Retinal pigment epithelial cell (primary cell): ENCODE measurements around the gene ERC2.

Experiments
- DNase-seq: peaks from one replicate; pipeline ENCODE4 v3.0.0-alpha.2; 2010; ENCODE audit warnings: low read depth
- H3K4me3 ChIP-seq: 2 replicates; pipeline ENCODE4 v1.5.1; 2011; ENCODE audit warnings: mild to moderate bottlenecking, low read length, control low read depth, moderate library complexity
- CTCF ChIP-seq: conservative IDR thresholded peaks from 2 replicates; pipeline ENCODE4 v1.5.1; 2011; ENCODE audit warnings: low read depth, low read length, control low read depth, inconsistent platforms

The ERC2 gene

GRCh38 chr3:55673764-55674163 is 794.5 kb downstream of the ERC2 start:
- no peak for DNase-seq
- TF ChIP-seq CTCF: no peak
- no peak overlapping the region for H3K4me3 ChIP-seq

GRCh38 chr3:55669133-55669532 is 799.1 kb downstream of the ERC2 start:
- TF ChIP-seq CTCF: no peak
- no peak overlapping the region for H3K4me3 ChIP-seq
- no peak for DNase-seq

DNA sequence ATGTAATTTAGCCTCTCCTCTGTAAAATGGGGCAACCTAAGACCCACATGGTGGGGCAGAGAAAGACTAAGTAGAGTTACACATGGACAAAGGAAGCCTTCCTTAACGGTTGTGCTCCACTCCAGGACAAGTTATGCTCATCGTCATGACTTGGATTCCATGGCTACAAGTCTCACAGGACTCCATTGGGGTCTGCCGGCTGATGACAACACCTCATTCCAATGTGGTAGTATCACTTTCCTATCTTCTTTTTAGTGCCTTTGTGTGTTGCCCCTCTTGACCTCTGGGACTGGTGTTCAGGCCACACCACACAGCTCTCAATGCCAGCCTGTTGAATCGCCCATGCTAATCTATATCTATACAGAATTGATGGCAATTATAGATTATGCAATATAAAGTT is 799.9 kb downstream of the ERC2 start:
- H3K4me3 ChIP-seq: no peak overlapping the region
- TF ChIP-seq CTCF: no peak
- DNase-seq: no peak

DNA sequence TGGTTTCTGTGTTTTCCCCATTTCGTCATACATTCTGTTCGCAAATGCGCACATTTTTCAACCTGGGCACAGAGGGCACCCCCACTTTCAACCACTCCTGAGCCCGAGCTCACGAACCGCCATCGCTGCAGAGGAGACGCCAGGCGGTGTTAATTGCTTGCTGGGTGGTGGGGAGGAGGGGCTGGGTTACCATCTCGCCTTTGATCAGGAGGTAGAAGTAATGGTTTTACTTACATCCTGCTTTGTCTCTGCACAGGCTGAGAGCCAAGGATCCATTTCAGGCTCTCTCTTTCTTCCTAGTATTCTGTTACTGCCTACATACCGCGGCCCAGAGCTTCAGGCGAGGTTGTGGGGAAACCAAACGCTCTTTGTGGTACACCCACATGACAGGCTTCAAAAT is 803.9 kb downstream of the ERC2 start:
- DNase-seq: no peak
- no peak overlapping the region for H3K4me3 ChIP-seq
- TF ChIP-seq CTCF: no peak

DNA sequence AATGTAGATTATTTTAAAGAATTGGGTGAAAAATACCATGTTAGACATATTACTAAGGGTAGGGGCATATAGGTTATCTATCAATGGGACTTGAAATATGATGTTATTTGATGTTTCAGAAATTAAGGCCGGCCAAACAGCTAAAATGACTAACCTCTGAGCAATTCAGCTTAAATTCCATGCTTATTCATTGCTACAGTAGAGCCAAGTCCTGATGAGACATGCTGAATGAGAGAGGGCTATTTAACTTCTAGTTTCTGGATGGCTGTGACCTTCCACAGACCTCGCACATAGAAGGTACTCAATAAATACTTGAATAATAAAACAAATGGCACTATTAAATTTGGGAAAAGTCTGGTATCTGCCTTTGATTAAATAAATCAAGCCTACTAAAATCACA is 805.6 kb downstream of the ERC2 start:
- no peak for TF ChIP-seq CTCF
- H3K4me3 ChIP-seq: no peak overlapping the region
- DNase-seq: no peak

GRCh38 chr3:55661571-55661970 is 806.7 kb downstream of the ERC2 start:
- no peak for TF ChIP-seq CTCF
- DNase-seq: no peak
- no peak overlapping the region for H3K4me3 ChIP-seq

DNA sequence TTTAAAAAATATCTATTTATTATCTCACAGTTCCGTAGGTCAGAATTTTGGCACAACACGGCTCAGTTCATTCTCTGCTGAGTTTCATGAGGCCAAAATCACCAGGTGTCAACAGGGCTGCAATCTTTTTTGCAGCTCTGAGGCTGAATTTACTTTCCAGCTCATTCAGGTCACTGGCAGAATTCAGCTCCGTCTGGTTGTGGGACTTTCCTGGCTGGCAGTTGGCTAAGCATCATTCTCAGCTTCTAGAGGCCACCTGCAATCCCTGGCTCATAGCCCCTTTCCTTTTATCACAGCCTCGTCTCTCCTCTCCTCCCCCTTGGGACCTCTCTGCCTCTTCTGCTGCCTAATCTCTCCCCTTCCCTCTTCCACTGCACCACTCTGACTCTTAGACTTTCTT is 807.1 kb downstream of the ERC2 start:
- DNase-seq: no peak
- no peak for TF ChIP-seq CTCF
- no peak overlapping the region for H3K4me3 ChIP-seq
